Muscle layer of colon (tissue), 2 donors: Measurements from ENCODE around the gene ADAMTSL5.
"Not testable (repeated sequence)": the region's sequence is repeated elsewhere in the genome, so short reads cannot be mapped to it uniquely, and the experiment has no call there.

Experiments used
- H3K27ac ChIP-seq: one replicate; pipeline ENCODE4 v1.7.0; 2013; ENCODE audit warnings: low read depth, mild to moderate bottlenecking, low read length, moderate library complexity
- H3K27me3 ChIP-seq, 2 donors: one replicate each; pipeline ENCODE4 v1.7.0; 2013; ENCODE audit warnings: low read length in 2 of 2, mild to moderate bottlenecking in 2 of 2; ENCODE audit not compliant: insufficient read depth in 2 of 2, control insufficient read depth in 1 of 2
- H3K36me3 ChIP-seq: one replicate; pipeline ENCODE4 v1.7.0; 2013; ENCODE audit warnings: mild to moderate bottlenecking, low read length; ENCODE audit not compliant: insufficient read depth
- H3K4me1 ChIP-seq: one replicate; pipeline ENCODE4 v1.7.0; 2013; ENCODE audit warnings: mild to moderate bottlenecking, low read length; ENCODE audit not compliant: insufficient read depth
- H3K4me3 ChIP-seq, 2 donors: one replicate each; pipeline ENCODE4 v1.7.0; 2013; ENCODE audit warnings: low read length in 2 of 2, low read depth in 1 of 2, mild to moderate bottlenecking in 1 of 2, moderate library complexity in 1 of 2
- H3K9ac ChIP-seq: one replicate; pipeline ENCODE4 v1.7.0; 2013; ENCODE audit warnings: low read length
- H3K9me3 ChIP-seq: one replicate; pipeline ENCODE4 v1.7.0; 2013; ENCODE audit warnings: mild to moderate bottlenecking, low read length
- donor health status: abdominal sarcoma.
- donor health status: Adenocarcinoma of cecum.

ADAMTSL5 gene

GRCh38 chr19:1501200-1501595, 11.6 kb downstream of the ADAMTSL5 start:
- Histone ChIP-seq H3K27ac (no peak overlapping the region), H3K27me3 (peaks cover 0 to 32% of the 10 kb centered on the region in 2 donors), H3K36me3 (no peaks in the 10 kb centered on the region), H3K4me3 (no peak overlapping the region), H3K9ac (no peak overlapping the region), H3K9me3 (no peaks in the 10 kb centered on the region), H3K4me1 (no peaks in the 10 kb centered on the region)

- H3K9me3 ChIP-seq, H3K36me3 ChIP-seq, H3K27ac ChIP-seq, H3K9ac ChIP-seq, H3K4me3 ChIP-seq, H3K4me1 ChIP-seq: not testable (repeated sequence)
- peaks cover 0 to 36% of the 10 kb centered on the region in 2 donors for H3K27me3 ChIP-seq
These were observed 13.6 kb downstream of the ADAMTSL5 start for GRCh38 chr19:1499231-1499630.

- Histone ChIP-seq H3K4me3 (no peak overlapping the region), H3K27me3 (peaks cover 2 to 28% of the 10 kb centered on the region in 2 donors), H3K9ac (no peak overlapping the region), H3K27ac (no peak overlapping the region), H3K36me3 (no peaks in the 10 kb centered on the region), H3K4me1 (no peaks in the 10 kb centered on the region), H3K9me3 (no peaks in the 10 kb centered on the region)
These were observed 15.1 kb downstream of the ADAMTSL5 start for GRCh38 chr19:1497578-1498235.

- no peaks in the 10 kb centered on the region for H3K4me1 ChIP-seq
- no peak overlapping the region for H3K4me3 ChIP-seq
- H3K27me3 ChIP-seq: peaks cover 5 to 32% of the 10 kb centered on the region in 2 donors
- H3K9me3 ChIP-seq: no peaks in the 10 kb centered on the region
- H3K36me3 ChIP-seq: no peaks in the 10 kb centered on the region
- H3K27ac ChIP-seq: no peak overlapping the region
- no peak overlapping the region for H3K9ac ChIP-seq
These were observed 15.9 kb downstream of the ADAMTSL5 start for GRCh38 chr19:1496714-1497577.

- Histone ChIP-seq H3K27ac (no peak overlapping the region), H3K4me1 (no peaks in the 10 kb centered on the region), H3K27me3 (peaks cover 5 to 39% of the 10 kb centered on the region in 2 donors), H3K9me3 (no peaks in the 10 kb centered on the region), H3K36me3 (no peaks in the 10 kb centered on the region), H3K4me3 (no peak overlapping the region), H3K9ac (no peak overlapping the region)
These were observed 16.8 kb downstream of the ADAMTSL5 start for GRCh38 chr19:1495799-1496713.

GRCh38 chr19:1495051-1495798, 17.6 kb downstream of the ADAMTSL5 start:
- Histone ChIP-seq H3K27me3 (peaks cover 5 to 39% of the 10 kb centered on the region in 2 donors), H3K4me1 (no peaks in the 10 kb centered on the region), H3K9ac (no peak overlapping the region), H3K36me3 (no peaks in the 10 kb centered on the region), H3K27ac (no peak overlapping the region), H3K4me3 (no peak overlapping the region), H3K9me3 (no peaks in the 10 kb centered on the region)

GRCh38 chr19:1494115-1494815, 18.6 kb downstream of the ADAMTSL5 start:
- Histone ChIP-seq H3K27ac (no peak overlapping the region), H3K4me3 (no peak overlapping the region), H3K36me3 (no peaks in the 10 kb centered on the region), H3K4me1 (peaks cover 6% of the 10 kb centered on the region), H3K9ac (no peak overlapping the region), H3K9me3 (no peaks in the 10 kb centered on the region), H3K27me3 (peaks cover 5 to 39% of the 10 kb centered on the region in 2 donors)

- Histone ChIP-seq H3K27me3 (peaks cover 5 to 32% of the 10 kb centered on the region in 2 donors), H3K4me3 (no peak overlapping the region), H3K9me3 (no peaks in the 10 kb centered on the region), H3K27ac (no peak overlapping the region), H3K4me1 (peaks cover 6% of the 10 kb centered on the region), H3K9ac (no peak overlapping the region), H3K36me3 (no peaks in the 10 kb centered on the region)
These were observed 20.3 kb downstream of the ADAMTSL5 start for GRCh38 chr19:1492474-1493006.

- Histone ChIP-seq H3K36me3 (no peaks in the 10 kb centered on the region), H3K4me1 (peaks cover 6% of the 10 kb centered on the region), H3K27ac (no peak overlapping the region), H3K9me3 (no peaks in the 10 kb centered on the region), H3K9ac (no peak overlapping the region), H3K4me3 (no peak overlapping the region), H3K27me3 (peaks cover 5 to 24% of the 10 kb centered on the region in 2 donors)
These were observed 21.0 kb downstream of the ADAMTSL5 start for GRCh38 chr19:1491849-1492170.

GRCh38 chr19:1491114-1491848, 21.5 kb downstream of the ADAMTSL5 start, which contains the start of gene REEP6:
REEP6 (plus strand) TSS chr19:1491181; CDS start chr19:1491270, 89 bp downstream.
- Histone ChIP-seq H3K27ac (no peak within 1 kb of the TSS), H3K27me3 (peaks cover 5 to 24% of the 10 kb centered on the region in 2 donors), H3K9me3 (no peaks in the 10 kb centered on the region), H3K4me3 (peak within 1 kb of the TSS; percentile 49 to 67), H3K9ac (peak within 1 kb of the TSS; percentile 9), H3K4me1 (peaks cover 6% of the 10 kb centered on the region), H3K36me3 (no peaks in the 10 kb centered on the region)
